ENCODE measurements around the gene NHLRC4.

NHLRC4 gene

DNA sequence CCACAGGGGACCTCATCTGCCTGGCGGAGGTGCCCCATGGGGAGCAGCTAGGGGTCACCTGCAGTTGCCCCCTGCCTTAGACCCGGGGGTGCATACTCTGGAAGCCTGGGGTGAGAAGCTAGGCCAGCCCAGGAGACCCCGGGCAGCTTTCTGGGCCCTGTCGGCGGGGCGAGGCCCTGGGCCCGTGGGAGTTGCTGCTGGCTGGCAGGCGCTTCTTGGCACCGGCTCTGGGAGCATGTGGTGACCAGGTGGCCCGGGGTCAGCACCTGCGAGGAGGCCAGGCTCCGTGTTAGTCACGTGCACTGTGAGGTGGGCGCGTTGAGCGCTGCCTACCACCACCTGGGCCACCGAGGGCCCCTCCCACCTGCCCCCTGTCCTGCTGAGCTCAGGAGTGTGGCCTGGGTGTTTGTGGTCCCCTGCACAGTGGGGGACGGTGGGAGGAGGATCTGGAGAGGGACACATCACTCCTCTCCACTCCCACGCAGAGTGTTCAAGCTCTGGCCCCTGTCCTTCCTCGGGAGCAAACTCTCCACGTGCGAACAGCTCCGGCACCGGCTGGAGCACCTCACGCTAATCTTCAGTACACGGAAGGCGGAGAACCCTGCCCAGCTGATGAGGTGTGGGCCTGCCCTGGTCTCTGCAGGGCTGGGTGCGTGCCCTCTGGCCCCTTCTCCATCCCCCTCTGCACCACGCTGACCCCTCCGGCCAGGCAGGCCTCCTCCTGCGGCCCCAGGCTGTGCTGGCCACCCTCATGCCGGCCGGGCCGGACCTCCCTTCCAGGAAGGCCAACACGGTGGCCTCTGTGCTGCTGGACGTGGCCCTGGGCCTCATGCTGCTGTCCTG, 8.8 kb downstream of the NHLRC4 start:
- TF ChIP-seq ZFX (IDR thresholded peaks at IDR 0.05; ENCODE audit: borderline replicate concordance): no peak
- TF ChIP-seq, protein P1, sequence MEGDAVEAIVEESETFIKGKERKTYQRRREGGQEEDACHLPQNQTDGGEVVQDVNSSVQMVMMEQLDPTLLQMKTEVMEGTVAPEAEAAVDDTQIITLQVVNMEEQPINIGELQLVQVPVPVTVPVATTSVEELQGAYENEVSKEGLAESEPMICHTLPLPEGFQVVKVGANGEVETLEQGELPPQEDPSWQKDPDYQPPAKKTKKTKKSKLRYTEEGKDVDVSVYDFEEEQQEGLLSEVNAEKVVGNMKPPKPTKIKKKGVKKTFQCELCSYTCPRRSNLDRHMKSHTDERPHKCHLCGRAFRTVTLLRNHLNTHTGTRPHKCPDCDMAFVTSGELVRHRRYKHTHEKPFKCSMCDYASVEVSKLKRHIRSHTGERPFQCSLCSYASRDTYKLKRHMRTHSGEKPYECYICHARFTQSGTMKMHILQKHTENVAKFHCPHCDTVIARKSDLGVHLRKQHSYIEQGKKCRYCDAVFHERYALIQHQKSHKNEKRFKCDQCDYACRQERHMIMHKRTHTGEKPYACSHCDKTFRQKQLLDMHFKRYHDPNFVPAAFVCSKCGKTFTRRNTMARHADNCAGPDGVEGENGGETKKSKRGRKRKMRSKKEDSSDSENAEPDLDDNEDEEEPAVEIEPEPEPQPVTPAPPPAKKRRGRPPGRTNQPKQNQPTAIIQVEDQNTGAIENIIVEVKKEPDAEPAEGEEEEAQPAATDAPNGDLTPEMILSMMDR (IDR thresholded peaks at IDR 0.05): no peak
- H3K27ac ChIP-seq: no peak overlapping the region

DNA sequence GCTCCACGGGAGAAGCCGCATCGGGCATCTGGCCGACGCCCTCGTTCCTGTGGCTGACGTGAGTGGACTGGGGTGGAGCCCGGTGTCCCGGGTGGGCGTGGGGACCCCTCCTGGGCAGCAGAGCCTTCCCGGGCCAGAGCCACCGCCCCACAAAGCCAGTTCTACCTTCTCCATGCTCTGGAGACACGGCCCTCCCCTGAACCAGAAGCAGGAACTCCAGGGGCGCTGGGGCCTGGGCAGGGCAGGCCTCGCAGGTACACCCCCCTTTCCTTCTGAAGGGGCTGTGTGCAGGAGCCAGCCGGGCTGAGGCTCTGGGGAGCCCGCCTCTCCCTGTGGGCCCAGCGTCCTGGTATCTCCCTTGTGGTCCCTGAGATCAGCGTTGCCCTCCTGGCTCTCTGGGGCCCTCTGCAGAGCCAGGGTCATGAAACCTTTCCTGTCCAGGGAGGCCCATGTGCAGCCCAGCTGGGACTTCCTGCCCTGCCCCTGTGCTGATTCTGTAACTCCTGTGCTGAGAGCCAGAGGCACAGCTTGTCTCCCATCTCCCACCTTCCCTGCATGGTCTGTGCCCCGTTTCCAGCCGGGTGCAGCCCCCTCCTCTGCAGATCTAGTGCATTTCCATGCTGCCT, 9.5 kb downstream of the NHLRC4 start:
- H3K27ac ChIP-seq: no peak overlapping the region
- TF ChIP-seq, protein P1 (IDR thresholded peaks at IDR 0.05): no peak
- TF ChIP-seq ZFX (IDR thresholded peaks at IDR 0.05; ENCODE audit: borderline replicate concordance): no peak

DNA sequence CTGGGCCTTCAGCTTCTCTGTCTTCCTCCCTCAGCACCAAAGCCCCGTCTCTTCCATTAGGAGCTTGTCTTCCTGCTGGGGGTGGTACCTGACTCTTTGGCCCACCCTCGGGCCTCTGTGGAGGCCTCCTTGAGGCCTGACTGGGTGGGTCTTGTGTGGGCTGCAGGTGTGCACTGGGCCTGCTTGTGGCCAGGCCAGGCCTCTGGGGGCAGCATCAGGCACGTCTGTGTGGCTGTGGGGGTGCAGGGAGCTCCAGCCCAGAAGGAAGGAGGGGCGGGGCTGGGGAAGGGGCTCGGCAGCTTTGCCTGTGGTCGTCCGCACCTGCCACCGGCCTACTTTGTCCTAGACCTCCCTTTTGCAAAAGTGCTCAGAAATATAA, 10.0 kb downstream of the NHLRC4 start:
- TF ChIP-seq, protein P1 (IDR thresholded peaks at IDR 0.05): no peak
- no peak for TF ChIP-seq ZFX (IDR thresholded peaks at IDR 0.05; ENCODE audit: borderline replicate concordance)
- H3K27ac ChIP-seq: no peak overlapping the region

DNA sequence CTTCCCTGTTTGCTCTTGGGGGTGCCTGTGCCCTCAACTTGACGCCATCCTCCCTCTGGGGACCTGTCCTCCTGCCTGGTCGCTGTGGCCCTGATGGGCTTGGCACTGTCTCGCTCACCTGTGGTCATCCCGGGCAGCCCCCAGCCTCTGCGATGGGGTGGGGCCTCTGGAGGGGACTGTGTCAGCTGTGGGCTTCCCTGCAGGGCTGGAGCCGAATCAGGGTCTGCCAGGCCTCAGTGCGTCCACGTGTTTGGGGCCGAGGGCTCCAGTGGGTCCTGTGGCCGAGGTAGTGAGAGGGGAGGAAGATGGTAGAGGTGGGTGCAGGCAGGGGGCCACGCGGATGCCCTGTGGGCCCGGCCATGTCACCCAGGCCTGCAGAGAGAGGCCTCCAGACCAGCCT, 11.0 kb downstream of the NHLRC4 start:
- TF ChIP-seq, protein P1 (IDR thresholded peaks at IDR 0.05): no peak
- no peak for TF ChIP-seq ZFX (IDR thresholded peaks at IDR 0.05; ENCODE audit: borderline replicate concordance)

DNA sequence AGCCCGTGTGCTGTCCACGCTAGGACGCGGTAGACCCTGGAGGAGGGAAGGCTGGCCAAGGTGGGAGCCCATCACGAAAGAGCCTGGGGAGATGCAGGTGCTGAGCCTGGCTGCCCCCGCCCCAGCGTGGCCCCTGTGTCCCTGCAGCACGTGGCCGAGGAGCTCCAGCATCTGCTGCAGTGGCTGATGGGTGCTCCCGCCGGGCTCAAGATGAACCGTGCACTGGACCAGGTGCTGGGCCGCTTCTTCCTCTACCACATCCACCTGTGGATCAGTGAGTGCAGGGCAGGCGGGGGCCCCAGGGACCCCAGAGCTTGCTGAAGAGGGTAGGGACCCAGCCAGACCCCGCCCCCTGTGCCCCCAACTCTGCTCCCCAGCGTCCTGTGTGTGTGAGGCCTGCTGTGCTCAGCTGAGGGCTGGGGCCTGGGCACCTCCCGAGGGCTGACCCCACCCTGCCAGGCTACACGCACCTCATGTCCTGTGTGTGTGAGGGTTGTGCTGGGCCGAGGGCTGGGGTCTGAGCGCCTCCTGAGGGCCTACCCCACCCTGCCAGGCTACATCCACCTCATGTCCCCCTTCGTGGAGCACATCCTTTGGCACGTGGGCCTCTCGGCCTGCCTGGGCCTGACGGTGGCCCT, 11.5 kb downstream of the NHLRC4 start:
- H3K27ac ChIP-seq: no peak overlapping the region
- TF ChIP-seq, protein P1 (IDR thresholded peaks at IDR 0.05): no peak
- no peak for TF ChIP-seq ZFX (IDR thresholded peaks at IDR 0.05; ENCODE audit: borderline replicate concordance)

More for the DNA sequence above, 11.0 kb downstream of the NHLRC4 start:
- H3K27ac ChIP-seq: no peak overlapping the region

DNA sequence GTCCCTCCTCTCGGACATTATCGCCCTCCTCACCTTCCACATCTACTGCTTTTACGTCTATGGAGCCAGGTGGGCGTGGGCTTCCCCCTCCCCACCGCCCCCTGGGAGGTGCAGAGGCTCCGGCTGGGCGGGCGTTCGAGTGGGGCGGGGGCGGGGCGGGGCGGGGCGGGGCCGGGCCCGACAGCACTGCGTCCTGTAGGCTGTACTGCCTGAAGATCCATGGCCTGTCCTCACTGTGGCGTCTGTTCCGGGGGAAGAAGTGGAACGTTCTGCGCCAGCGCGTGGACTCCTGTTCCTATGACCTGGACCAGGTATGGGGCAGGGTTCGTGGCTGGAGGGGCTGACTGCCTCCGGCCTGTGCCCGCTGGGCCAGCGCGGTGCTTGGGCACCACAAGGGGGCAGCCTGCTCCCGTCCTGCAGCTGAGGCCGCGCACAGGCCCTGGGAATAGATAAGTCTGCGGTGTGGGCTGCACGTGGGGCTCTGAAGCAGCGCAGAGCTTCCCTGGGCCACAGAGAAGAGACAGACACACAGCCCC, 12.1 kb downstream of the NHLRC4 start:
- TF ChIP-seq, protein P1 (IDR thresholded peaks at IDR 0.05): peak; percentile 76
- TF ChIP-seq ZFX (IDR thresholded peaks at IDR 0.05; ENCODE audit: borderline replicate concordance): no peak
- H3K27ac ChIP-seq: no peak overlapping the region

All from 22Rv1 (cell line).